Natural killer cell (primary cell): Measurements from ENCODE around the gene S100A14. TPM values are rescaled to one million over a fixed set of nuclear protein-coding genes. Genes with fewer than 3 reads are reported as not detected.
"Not testable (repeated sequence)": the region's sequence is repeated elsewhere in the genome, so short reads cannot be mapped to it uniquely, and the experiment has no call there.

Experiments
- ATAC-seq, 3 donors: fragments of 150-1000 bp in 2 of 3; fragments of 200-7000 bp in 1 of 3; cut with Tn5 transposase; 1 replicate in 1 of 3; 2 replicates in 2 of 3; pipeline ENCODE4 v1.10.0; 2021; ENCODE audit warnings: mild to moderate bottlenecking in 2 of 3, moderate library complexity in 2 of 3
- DNase-seq, 2 donors: peaks; one replicate each; pipeline versions ENCODE4 v3.0.0 to v3.0.0-alpha.2; 2013 to 2021; ENCODE audit warnings: mixed read lengths in 1 of 2
- H3K27ac ChIP-seq: one replicate; pipeline ENCODE4 v1.5.1; 2013; ENCODE audit warnings: mild to moderate bottlenecking, low read length
- H3K27me3 ChIP-seq: one replicate; pipeline ENCODE4 v1.6.1; 2013; ENCODE audit warnings: low read length; ENCODE audit not compliant: control insufficient read depth, insufficient read depth
- H3K36me3 ChIP-seq: one replicate; pipeline ENCODE4 v1.6.1; 2013; ENCODE audit warnings: low read length; ENCODE audit not compliant: control insufficient read depth, insufficient read depth
- H3K4me1 ChIP-seq: one replicate; pipeline ENCODE4 v1.6.1; 2013; ENCODE audit warnings: low read length; ENCODE audit not compliant: control insufficient read depth, insufficient read depth
- H3K4me3 ChIP-seq: one replicate; pipeline ENCODE4 v1.5.1; 2013; ENCODE audit warnings: low read length
- H3K9me3 ChIP-seq: one replicate; pipeline ENCODE4 v1.6.1; 2013; ENCODE audit warnings: low read length; ENCODE audit not compliant: control insufficient read depth, insufficient read depth
- H3K27ac Mint-ChIP-seq, 2 donors: one replicate each; pipeline ENCODE4 v1.8.0; 2022; ENCODE audit warnings: mild to moderate bottlenecking in 2 of 2, mixed read lengths in 2 of 2, moderate library complexity in 1 of 2
- H3K27me3 Mint-ChIP-seq, 2 donors: one replicate each; pipeline ENCODE4 v1.8.0; 2022; ENCODE audit warnings: low read depth in 2 of 2, mixed read lengths in 2 of 2
- H3K36me3 Mint-ChIP-seq: one replicate; pipeline ENCODE4 v1.8.0; 2022; ENCODE audit warnings: mixed read lengths
- H3K4me1 Mint-ChIP-seq, 2 donors: one replicate each; pipeline ENCODE4 v1.8.0; 2022; ENCODE audit warnings: mixed read lengths in 2 of 2
- H3K4me3 Mint-ChIP-seq: one replicate; pipeline ENCODE4 v1.8.0; 2022; ENCODE audit warnings: mild to moderate bottlenecking, moderate library complexity, mixed read lengths
- H3K9me3 Mint-ChIP-seq, 2 donors: one replicate each; pipeline ENCODE4 v1.8.0; 2022; ENCODE audit warnings: mixed read lengths in 2 of 2
- CTCF ChIP-seq: fragments of 200-600 bp; IDR thresholded peaks from one replicate; pipeline ENCODE4 v1.8.0; 2022; ENCODE audit warnings: antibody characterized with exemption
- WGBS: methylation state at CpG from one replicate; pipeline ENCODE4 v1.1.7; 2013; ENCODE audit warnings: missing lambda C conversion rate; ENCODE audit not compliant: insufficient coverage; 5-methylcytosine and 5-hydroxymethylcytosine counted together
- intact Hi-C: fragments of 100-400 bp; cut with micrococcal nuclease; formaldehyde crosslinking; loops from one replicate; pipeline ENCODE4 v1.14.2; 2022
- total RNA-seq, 4 donors: library from RNA; stranded (reverse); fragments of 120-200 nt in 1 of 4; gene quantifications; one replicate each; pipeline versions ENCODE4 v1.2.3 to v1.2.4, GENCODE V29; 2013 to 2022

Gene S100A14
- total RNA-seq, 3 donors from 2014 or later (not counting 1 experiment from before 2014, with no cell fraction given) = not detected

GRCh38 chr1:153588482-153588881 is 27.6 kb downstream of the S100A14 start:
- Mint-ChIP-seq H3K27ac (no peak overlapping the region), H3K9me3 (no peaks in the 10 kb centered on the region), H3K4me1 (no peaks in the 10 kb centered on the region), H3K27me3 (peaks cover 17 to 19% of the 10 kb centered on the region in 2 donors), H3K36me3 (no peaks in the 10 kb centered on the region), H3K4me3 (no peak overlapping the region)
- no peak overlapping the region for H3K4me3 ChIP-seq
- H3K27me3 ChIP-seq = no peaks in the 10 kb centered on the region
- H3K27ac ChIP-seq = no peak overlapping the region
- no peak for TF ChIP-seq CTCF
- no peaks in the 10 kb centered on the region for H3K36me3 ChIP-seq
- H3K4me1 ChIP-seq = no peaks in the 10 kb centered on the region
- intact Hi-C loops = no loop called here
- ATAC-seq (no peak), DNase-seq (no peak)
- 80% methylated on average over 2 of the region's 2 CpGs for WGBS
- H3K9me3 ChIP-seq = no peaks in the 10 kb centered on the region

GRCh38 chr1:153588033-153588432 is 28.1 kb downstream of the S100A14 start:
- H3K27ac ChIP-seq, H3K4me3 ChIP-seq, H3K27me3 ChIP-seq, DNase-seq, H3K9me3 Mint-ChIP-seq, ATAC-seq, H3K36me3 Mint-ChIP-seq, H3K27ac Mint-ChIP-seq, H3K9me3 ChIP-seq, H3K4me1 Mint-ChIP-seq, H3K36me3 ChIP-seq, H3K4me1 ChIP-seq, H3K4me3 Mint-ChIP-seq, intact Hi-C loops: not testable (repeated sequence)
- 99% methylated on average over 9 of the region's 10 CpGs for WGBS
- peaks cover 17 to 19% of the 10 kb centered on the region in 2 donors for H3K27me3 Mint-ChIP-seq

- ATAC-seq (no peak), DNase-seq (no peak)
- Mint-ChIP-seq H3K36me3 (no peaks in the 10 kb centered on the region), H3K4me1 (no peaks in the 10 kb centered on the region), H3K27ac (no peak overlapping the region), H3K4me3 (no peak overlapping the region), H3K9me3 (no peaks in the 10 kb centered on the region), H3K27me3 (peaks cover 17 to 19% of the 10 kb centered on the region in 2 donors)
- H3K27ac ChIP-seq = no peak overlapping the region
- H3K36me3 ChIP-seq = no peaks in the 10 kb centered on the region
- intact Hi-C loops = no loop called here
- H3K4me3 ChIP-seq = no peak overlapping the region
- H3K4me1 ChIP-seq = no peaks in the 10 kb centered on the region
- H3K27me3 ChIP-seq = no peaks in the 10 kb centered on the region
- 77% methylated on average over 4 of the region's 5 CpGs for WGBS
- no peak for TF ChIP-seq CTCF
- H3K9me3 ChIP-seq = no peaks in the 10 kb centered on the region
Measured at GRCh38 chr1:153587314-153587713, 28.8 kb downstream of the S100A14 start.

GRCh38 chr1:153586347-153586746 is 29.8 kb downstream of the S100A14 start:
- no peak overlapping the region for H3K27ac Mint-ChIP-seq
- no peak overlapping the region for H3K4me3 Mint-ChIP-seq

More at GRCh38 chr1:153586347-153586746, 29.8 kb downstream of the S100A14 start:
- H3K36me3 Mint-ChIP-seq = no peaks in the 10 kb centered on the region
- H3K4me3 ChIP-seq = no peak overlapping the region
- no peaks in the 10 kb centered on the region for H3K9me3 ChIP-seq
- H3K4me1 ChIP-seq = no peaks in the 10 kb centered on the region
- no peak for ATAC-seq
- H3K27me3 ChIP-seq = no peaks in the 10 kb centered on the region
- intact Hi-C loops = no loop called here
- no peak overlapping the region for H3K27ac ChIP-seq
- H3K36me3 ChIP-seq = no peaks in the 10 kb centered on the region
- WGBS = 86% methylated on average over 1 of the region's 1 CpG
- H3K4me1 Mint-ChIP-seq = no peaks in the 10 kb centered on the region
- no peak for DNase-seq
- no peak for TF ChIP-seq CTCF
- no peaks in the 10 kb centered on the region for H3K9me3 Mint-ChIP-seq
- peaks cover 17 to 19% of the 10 kb centered on the region in 2 donors for H3K27me3 Mint-ChIP-seq
